Aorta (tissue), 5 donors: Measurements from ENCODE around the gene CACNA1E. TPM values are rescaled to one million over a fixed set of nuclear protein-coding genes. Genes with fewer than 3 reads are reported as not detected.

ENCODE experiments used
- ATAC-seq: fragments of 200-7000 bp; cut with Tn5 transposase; one replicate; pipeline ENCODE4 v1.9.1; 2022; ENCODE audit warnings: moderate library complexity; ENCODE audit not compliant: low FRiP score
- DNase-seq, 2 donors: peaks; one replicate each; pipeline ENCODE4 v3.0.0-alpha.2; 2020
- H3K27ac ChIP-seq, 2 donors: one replicate each; pipeline ENCODE4 v1.5.1; 2013; ENCODE audit warnings: low read length in 2 of 2, mild to moderate bottlenecking in 2 of 2, moderate library complexity in 2 of 2, control low read depth in 1 of 2, inconsistent platforms in 1 of 2, low read depth in 1 of 2
- H3K27me3 ChIP-seq, 2 donors: one replicate each; pipeline ENCODE4 v1.6.1; 2013; ENCODE audit warnings: control low read depth in 1 of 2, low read length in 1 of 2, mild to moderate bottlenecking in 1 of 2, moderate library complexity in 1 of 2; ENCODE audit not compliant: insufficient read depth in 2 of 2, control insufficient read depth in 1 of 2
- H3K36me3 ChIP-seq, 2 donors: one replicate each; pipeline ENCODE4 v1.6.1; 2013; ENCODE audit warnings: control low read depth in 1 of 2, low read length in 1 of 2, mild to moderate bottlenecking in 1 of 2; ENCODE audit not compliant: insufficient read depth in 2 of 2, control insufficient read depth in 1 of 2
- H3K4me1 ChIP-seq, 2 donors: one replicate each; pipeline ENCODE4 v1.6.1; 2013; ENCODE audit warnings: low read length in 2 of 2, control low read depth in 1 of 2, mild to moderate bottlenecking in 1 of 2, moderate library complexity in 1 of 2; ENCODE audit not compliant: insufficient read depth in 2 of 2, control insufficient read depth in 1 of 2
- H3K4me3 ChIP-seq, 2 donors: one replicate each; pipeline ENCODE4 v1.5.1; 2013; ENCODE audit warnings: low read length in 2 of 2, control low read depth in 1 of 2, mild to moderate bottlenecking in 1 of 2
- H3K9me3 ChIP-seq: one replicate; pipeline ENCODE4 v1.6.1; 2013; ENCODE audit warnings: mild to moderate bottlenecking, low read length; ENCODE audit not compliant: control insufficient read depth
- WGBS, 2 donors: extraction: QIAGEN DNeasy Blood & Tissue Kit; methylation state at CpG; one replicate each; pipeline ENCODE4 v1.1.7; 2013; 5-methylcytosine and 5-hydroxymethylcytosine counted together
- intact Hi-C, 2 donors: fragments of 100-400 bp; cut with DNase I; formaldehyde crosslinking; loops; one replicate each; pipeline versions ENCODE4 v1.14.2 to v1.15.0; 2022
- polyA plus RNA-seq, 2 donors: library from polyadenylated mRNA; stranded (reverse); fragments of 200-250 nt; gene quantifications; one replicate each; pipeline ENCODE4 v1.2.3, GENCODE V29; 2013
- total RNA-seq, 2 donors: library from RNA; stranded (reverse); fragmentation: NEBNext Ultra II Directional; extraction: Animal tissue kit (Norgen Biotek cat#: 25700); gene quantifications; one replicate each; pipeline ENCODE4 v1.2.1, GENCODE V29; 2021
- donor health status: healthy with polysubstance abuse.
- donor health status: Bipolar disorder and iron deficiency.
- donor health status: DM: no; HTN: no; CAD: no.
- donor health status: DM: no; HTN: no; CAD: no.
- donor health status: DM: yes; HTN: yes; CAD: no.

The CACNA1E gene
- total and polyA plus RNA-seq, 4 donors = 0.06 to 0.19 TPM; not detected in 2

GRCh38 chr1:181855380-181855779 lies 372.1 kb downstream of the CACNA1E start:
- DNase-seq = no peak
- H3K27me3 ChIP-seq = no peaks in the 10 kb centered on the region
- H3K4me1 ChIP-seq = no peaks in the 10 kb centered on the region
- intact Hi-C loops = no loop called here
- H3K9me3 ChIP-seq = no peaks in the 10 kb centered on the region
- WGBS, 2 donors = 62 to 73% methylated on average over 1 of the region's 1 CpG
- ATAC-seq = no peak
- no peak overlapping the region for H3K27ac ChIP-seq
- no peak overlapping the region for H3K4me3 ChIP-seq
- H3K36me3 ChIP-seq = no peaks in the 10 kb centered on the region
